Stimulated activated CD8-positive, alpha-beta memory T cell treated with anti-CD3 and anti-CD28 coated beads, Interleukin-4, amount 100 ng/mL, for 48 hours (primary cell): ENCODE measurements around the gene DNAAF5.
"Not testable (repeated sequence)": the region's sequence is repeated elsewhere in the genome, so short reads cannot be mapped to it uniquely, and the experiment has no call there.

Experiments
- DNase-seq: peaks from one replicate; pipeline ENCODE4 v3.0.0-alpha.2; 2020

The DNAAF5 gene

GRCh38 chr7:784971-785370 is 58.5 kb downstream of the DNAAF5 start:
- DNase-seq, result no peak

- DNase-seq, result no peak
Observed at GRCh38 chr7:785416-785815, 58.9 kb downstream of the DNAAF5 start.

- peak; percentile 87 for DNase-seq
Observed at GRCh38 chr7:786472-787255, 60.2 kb downstream of the DNAAF5 start.

DNA sequence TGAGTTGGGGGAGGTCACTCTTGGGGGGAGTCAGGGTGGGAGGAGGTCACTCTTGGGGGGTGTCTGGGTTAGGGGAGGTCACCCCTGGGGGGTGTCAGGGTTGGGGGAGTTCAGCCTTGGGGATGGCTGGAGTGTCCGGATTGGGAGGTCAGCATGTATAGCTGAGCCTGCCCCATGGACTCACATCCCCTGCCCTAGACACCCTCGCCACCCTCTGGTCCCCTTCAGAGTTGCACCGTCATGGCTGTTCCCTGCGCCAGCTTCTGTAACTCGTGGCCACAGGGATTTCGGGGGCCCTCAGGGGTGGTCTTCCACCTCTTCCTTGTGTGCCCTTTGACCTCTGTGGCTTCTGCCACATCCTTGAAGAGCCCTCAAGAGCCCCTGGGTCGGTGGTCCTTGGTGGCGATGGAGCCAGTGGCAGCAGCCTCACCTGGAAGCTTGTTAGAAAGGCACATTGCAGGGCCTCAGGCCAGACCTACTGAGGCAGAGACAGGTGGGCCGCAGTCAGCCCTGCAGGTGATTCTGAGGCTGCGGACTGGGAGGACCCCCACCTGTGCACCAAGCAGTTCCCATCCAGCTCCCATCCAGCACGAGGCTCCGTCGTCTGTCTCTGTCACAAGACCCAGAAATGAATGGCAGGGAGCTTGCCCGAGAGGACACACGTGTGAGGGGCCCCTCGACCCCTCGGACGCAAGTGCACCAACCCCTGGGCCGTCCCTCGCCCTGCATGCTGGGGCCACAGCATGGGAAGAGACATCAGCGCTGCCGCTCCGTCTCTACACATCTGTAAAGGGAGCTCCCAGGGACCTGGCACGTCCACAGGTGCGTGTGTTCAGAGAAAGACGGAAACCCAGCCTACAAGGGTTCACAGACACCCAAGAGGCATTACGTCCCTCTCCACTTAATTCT is 61.1 kb downstream of the DNAAF5 start:
- no peak for DNase-seq

DNA sequence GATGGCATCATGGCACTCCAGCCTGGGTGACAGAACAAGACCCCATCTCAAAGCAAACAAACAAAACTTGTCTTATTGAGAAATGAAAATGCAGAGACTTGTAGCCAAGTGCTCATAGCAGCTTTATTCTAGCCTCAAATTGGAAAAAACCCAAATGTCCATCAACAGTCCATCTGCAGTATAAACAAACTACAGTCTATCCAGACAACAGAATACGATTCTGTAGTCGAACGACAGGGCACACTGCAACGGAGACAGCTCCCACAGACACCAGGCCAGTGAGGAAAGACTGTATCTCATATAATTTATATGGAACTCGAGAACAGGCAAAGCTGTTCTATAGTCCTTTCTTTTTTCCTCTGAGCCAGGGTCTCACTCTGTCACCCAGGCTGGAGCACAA is 65.0 kb downstream of the DNAAF5 start:
- DNase-seq, result no peak

- no peak for DNase-seq
Observed at GRCh38 chr7:794207-794606, 67.7 kb downstream of the DNAAF5 start.

- DNase-seq, result no peak
Observed at GRCh38 chr7:794671-795329, 68.3 kb downstream of the DNAAF5 start.

- DNase-seq, result not testable (repeated sequence)
Observed at GRCh38 chr7:796434-797169, 70.1 kb downstream of the DNAAF5 start.

DNA sequence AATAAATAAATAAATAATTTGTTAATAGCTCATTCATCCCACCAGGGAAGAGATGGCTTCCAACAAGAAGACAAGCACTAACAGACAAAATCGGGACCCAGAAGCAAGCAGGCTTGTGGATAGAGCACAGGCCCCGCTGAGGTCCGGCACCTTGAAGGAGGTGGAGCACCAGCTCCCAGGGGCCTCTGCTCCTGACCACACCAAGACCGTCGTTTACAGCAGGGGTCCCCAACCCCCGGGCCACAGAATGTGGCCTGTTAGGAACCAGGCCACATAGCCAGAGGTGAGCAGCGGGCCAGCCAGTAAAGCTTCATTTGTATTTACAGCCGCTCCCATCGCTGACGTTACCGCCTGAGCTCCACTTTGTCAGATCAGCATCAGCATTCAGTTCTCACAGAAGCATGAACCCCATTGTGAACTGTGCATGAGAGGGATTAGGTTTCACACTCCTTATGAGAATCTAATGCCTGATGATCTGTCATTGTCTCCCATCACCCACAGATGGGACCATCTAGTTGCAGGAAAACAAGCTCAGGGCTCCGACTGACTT is 72.5 kb downstream of the DNAAF5 start:
- no peak for DNase-seq

- DNase-seq, result no peak
Observed at GRCh38 chr7:800692-801091, 74.2 kb downstream of the DNAAF5 start.

- not testable (repeated sequence) for DNase-seq
Observed at GRCh38 chr7:801351-801750, 74.9 kb downstream of the DNAAF5 start.

DNA sequence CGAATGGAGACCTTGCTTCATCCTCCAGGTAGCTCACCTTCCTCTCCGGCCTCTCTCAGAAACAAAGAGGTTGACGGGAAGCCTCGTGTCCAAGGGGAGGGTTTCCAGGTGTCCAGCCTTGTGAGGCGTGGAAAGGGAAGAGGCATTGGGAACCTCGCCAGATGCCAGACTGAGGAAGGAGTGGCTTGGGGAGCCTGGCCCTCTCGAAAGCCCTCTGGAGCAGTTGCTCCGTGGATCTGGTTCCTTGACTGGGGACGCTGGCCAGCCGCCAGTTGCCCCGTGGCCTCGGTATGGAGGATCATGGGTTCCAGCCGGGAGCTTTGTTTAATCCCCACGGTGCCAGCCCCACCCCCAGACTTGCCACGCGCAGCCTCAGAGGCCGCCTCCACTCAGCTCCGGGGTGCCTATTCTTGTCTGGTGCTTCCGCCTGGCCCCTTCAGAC is 75.5 kb downstream of the DNAAF5 start:
- no peak for DNase-seq

DNA sequence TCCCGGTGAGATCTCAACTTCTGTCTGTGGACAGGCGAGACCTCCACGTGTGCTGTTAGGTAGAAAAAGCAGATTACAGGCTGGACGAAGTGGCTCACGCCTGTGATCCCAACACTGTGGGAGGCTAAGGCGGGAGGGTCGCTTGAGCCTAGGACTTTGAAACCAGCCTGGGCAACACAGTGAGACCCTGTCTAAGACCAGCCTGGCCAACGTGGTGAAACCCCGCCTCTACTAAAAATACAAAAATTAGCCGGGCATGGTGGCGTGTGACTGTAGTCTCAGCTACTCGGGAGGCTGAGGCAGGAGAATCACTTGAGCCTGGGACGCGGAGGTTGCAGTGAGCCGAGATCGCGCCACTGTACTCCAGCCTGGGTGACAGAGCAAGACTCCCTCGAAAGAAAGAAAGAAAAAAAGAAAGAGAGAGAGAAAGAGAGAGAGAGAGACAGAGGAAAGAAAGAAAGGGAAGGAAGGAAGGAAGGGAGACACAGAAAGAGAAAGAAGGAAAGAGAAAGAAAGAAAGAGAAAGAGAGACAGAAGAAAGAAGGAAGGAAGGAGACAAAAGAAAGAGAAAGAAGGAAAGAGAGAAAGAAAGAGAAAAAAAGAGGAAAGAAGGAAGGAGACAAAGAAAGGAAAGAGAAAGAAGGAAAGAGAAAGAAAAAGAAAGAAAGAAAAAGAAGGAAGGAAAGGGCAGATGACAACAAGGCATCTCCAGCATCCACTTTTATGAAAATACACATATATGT is 76.2 kb downstream of the DNAAF5 start:
- DNase-seq, result no peak

- no peak for DNase-seq
Observed at GRCh38 chr7:803243-803635, 76.7 kb downstream of the DNAAF5 start.

GRCh38 chr7:803796-804195 is 77.3 kb downstream of the DNAAF5 start:
- not testable (repeated sequence) for DNase-seq

GRCh38 chr7:805261-805660 is 78.8 kb downstream of the DNAAF5 start:
- DNase-seq, result no peak

DNA sequence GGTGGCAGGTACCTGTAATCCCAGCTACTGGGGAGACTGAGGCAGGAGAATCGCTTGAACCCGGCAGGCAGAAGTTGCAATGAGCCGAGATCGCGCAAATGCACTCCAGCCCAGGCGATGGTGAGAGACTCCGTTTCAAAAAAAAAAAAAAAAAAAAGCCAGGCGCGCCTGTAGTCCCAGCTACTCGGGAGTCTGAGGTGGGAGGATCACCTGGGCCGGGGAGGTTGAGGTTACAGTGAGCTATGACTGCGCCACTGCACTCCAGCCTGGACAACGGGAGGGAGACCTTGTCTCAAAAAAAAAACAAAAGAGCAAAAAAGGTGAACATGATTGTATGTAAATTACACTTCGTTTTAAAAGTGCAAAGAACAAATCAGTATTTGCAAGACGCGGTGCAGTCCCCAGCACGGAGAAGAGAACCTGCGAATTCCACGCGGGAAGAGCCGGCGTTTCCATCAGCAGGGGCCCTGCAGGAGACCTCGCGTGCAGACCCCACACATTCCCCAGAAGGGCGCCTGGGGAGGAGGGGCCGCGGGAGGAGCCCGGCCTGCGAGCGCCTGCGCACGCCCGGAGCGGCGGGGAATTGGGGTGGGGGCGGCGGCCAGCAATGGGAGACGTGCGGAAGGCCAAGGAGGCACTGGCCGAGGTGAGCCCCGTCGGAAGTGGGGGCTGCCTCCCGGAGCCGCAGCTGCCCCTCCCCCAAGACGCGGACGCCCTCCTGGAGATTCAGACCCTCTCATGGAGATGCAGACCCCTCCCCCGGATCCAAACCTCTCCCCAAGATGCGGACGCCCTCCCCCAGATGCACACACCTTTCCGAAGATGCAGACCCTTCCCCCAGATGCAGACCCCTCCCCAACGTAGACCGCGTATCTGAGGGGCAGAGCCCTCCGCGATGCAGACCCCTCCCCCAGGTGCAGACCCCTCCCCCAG is 89.1 kb downstream of the DNAAF5 start:
- peak; percentile 40 for DNase-seq

GRCh38 chr7:816300-816750 is 89.8 kb downstream of the DNAAF5 start:
- peak; percentile 96 for DNase-seq

GRCh38 chr7:816751-817671 is 90.5 kb downstream of the DNAAF5 start:
- DNase-seq, result peak; percentile 75
